CD4-positive, alpha-beta T cell treated with Interleukin-15 for 4 hours (primary cell): ENCODE data around the gene TTC3.
"Not testable (repeated sequence)": the region's sequence is repeated elsewhere in the genome, so short reads cannot be mapped to it uniquely, and the experiment has no call there.

Experiments
- DNase-seq: peaks from one replicate; pipeline ENCODE4 v3.0.0-alpha.2; 2020; ENCODE audit warnings: low spot score

Gene TTC3, protein sequence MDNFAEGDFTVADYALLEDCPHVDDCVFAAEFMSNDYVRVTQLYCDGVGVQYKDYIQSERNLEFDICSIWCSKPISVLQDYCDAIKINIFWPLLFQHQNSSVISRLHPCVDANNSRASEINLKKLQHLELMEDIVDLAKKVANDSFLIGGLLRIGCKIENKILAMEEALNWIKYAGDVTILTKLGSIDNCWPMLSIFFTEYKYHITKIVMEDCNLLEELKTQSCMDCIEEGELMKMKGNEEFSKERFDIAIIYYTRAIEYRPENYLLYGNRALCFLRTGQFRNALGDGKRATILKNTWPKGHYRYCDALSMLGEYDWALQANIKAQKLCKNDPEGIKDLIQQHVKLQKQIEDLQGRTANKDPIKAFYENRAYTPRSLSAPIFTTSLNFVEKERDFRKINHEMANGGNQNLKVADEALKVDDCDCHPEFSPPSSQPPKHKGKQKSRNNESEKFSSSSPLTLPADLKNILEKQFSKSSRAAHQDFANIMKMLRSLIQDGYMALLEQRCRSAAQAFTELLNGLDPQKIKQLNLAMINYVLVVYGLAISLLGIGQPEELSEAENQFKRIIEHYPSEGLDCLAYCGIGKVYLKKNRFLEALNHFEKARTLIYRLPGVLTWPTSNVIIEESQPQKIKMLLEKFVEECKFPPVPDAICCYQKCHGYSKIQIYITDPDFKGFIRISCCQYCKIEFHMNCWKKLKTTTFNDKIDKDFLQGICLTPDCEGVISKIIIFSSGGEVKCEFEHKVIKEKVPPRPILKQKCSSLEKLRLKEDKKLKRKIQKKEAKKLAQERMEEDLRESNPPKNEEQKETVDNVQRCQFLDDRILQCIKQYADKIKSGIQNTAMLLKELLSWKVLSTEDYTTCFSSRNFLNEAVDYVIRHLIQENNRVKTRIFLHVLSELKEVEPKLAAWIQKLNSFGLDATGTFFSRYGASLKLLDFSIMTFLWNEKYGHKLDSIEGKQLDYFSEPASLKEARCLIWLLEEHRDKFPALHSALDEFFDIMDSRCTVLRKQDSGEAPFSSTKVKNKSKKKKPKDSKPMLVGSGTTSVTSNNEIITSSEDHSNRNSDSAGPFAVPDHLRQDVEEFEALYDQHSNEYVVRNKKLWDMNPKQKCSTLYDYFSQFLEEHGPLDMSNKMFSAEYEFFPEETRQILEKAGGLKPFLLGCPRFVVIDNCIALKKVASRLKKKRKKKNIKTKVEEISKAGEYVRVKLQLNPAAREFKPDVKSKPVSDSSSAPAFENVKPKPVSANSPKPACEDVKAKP (N-terminal part only)

GRCh38 chr21:37072988-37073416, at the start of gene TTC3, which contains the start of gene PIGP:
Gene TTC3, plus strand, starts transcription at chr21:37073254. Its CDS starts 14,004 bp downstream, at chr21:37087258.
Gene PIGP, minus strand, starts transcription at chr21:37073071. Its CDS starts 556 bp downstream, at chr21:37072515.
- peak; percentile 95 for DNase-seq

DNA sequence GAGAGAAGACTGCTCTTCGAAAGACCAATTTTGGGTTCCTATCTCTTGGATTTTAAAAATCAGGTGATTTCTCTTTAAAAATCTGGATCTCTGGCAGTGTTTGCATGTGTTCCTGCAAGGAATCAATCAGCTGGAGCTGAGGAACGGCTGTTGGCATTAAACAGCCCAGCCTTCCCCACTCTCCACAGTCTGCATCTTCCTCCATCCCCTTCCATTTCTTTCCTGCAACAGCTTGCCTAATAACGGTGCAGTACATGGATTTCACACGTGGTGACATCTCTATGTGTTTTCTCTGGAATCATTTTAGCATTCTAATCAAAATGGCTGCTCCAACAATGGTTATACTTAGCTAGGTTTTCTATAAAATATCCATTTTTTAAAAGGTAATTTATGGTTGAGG, 46.6 kb upstream of the TTC3 start:
- DNase-seq, result no peak

DNA sequence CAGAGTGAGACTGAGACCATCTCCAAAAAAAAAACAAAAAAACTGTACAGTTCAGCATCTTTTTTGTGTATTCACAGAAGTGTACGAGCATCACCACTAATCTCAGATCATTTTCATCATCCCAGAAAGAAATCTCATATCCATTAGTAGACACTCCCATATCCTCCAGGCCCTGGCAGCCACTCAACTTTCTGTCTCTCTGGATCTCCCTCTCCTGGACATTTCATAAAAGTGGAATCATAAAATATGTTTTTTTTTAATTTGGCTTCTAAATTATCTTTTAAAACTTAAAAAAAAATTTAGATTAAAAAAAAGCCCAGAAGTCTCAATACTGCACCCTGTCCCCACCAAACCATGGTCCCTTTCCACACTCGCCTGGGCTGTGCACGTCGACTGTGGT, 44.5 kb upstream of the TTC3 start:
- no peak for DNase-seq

GRCh38 chr21:37030864-37031263, 42.2 kb upstream of the TTC3 start:
- no peak for DNase-seq

GRCh38 chr21:37032293-37032692, 40.8 kb upstream of the TTC3 start:
- no peak for DNase-seq

DNA sequence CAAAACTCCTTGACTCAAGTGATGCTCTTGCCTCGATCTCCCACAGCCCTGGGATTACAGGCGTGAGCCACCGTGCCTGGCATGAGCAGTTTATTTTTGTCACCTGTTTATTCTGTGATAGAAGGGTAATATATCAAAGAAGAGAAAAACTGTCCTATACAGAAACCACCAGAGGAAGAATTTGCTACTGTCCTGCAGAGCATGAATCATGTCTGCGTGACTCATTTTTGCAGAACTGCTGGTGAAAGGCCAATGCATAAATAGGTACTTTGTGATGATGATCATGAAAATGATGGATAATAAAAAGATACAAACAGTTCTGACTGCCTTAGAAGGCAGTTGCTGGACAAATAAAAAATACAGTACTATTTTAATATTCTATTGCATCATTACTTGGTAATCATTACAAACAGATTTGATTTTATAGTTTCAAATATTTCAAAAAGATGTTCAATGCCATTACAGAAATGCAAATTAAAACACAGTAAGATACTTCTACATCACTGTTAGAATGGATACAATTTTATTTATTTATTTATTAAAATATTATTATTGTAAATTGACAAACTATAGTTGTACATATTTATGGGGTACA, 40.1 kb upstream of the TTC3 start:
- DNase-seq, result no peak

GRCh38 chr21:37034394-37034793, 38.7 kb upstream of the TTC3 start:
- not testable (repeated sequence) for DNase-seq

DNA sequence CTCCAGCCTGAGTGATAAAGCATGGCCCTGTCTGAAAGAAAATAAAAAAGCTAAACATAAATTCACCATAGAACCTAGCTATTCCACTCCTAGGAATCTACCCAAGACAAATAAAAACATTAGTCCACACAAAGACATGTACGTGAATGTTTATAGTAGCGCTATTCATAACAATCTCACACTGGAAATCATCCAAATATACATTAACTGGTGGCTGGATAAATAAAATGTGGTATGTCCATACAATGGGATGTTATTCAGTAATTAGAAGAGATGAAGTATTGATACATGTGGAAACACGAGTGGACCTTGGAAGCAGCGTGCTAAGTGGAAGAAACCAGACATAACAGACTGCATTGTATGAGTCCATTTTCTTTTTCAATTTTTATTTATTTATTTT, 36.9 kb upstream of the TTC3 start:
- DNase-seq, result no peak

- DNase-seq, result no peak
Measured at GRCh38 chr21:37039411-37040075, 33.5 kb upstream of the TTC3 start.

DNA sequence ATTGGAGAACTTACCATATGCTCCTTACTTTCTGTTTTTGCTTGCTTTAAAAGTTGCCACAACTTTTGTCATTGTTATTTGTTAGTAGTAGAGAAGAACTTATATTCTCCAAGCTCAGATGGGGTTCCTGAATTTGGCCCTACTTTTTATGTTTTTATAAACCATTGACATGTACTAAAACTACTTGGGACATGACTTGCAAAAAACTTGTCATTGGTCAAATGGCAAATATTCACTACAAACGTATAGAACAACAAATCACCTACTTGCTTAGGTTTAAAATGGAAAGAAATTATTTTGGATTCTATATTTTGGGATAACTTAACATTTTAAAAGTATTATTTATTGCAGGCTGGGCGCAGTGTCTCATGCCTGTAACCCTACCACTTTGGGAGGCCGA, 32.8 kb upstream of the TTC3 start:
- no peak for DNase-seq

- no peak for DNase-seq
Measured at GRCh38 chr21:37041706-37042271, 31.3 kb upstream of the TTC3 start.

DNA sequence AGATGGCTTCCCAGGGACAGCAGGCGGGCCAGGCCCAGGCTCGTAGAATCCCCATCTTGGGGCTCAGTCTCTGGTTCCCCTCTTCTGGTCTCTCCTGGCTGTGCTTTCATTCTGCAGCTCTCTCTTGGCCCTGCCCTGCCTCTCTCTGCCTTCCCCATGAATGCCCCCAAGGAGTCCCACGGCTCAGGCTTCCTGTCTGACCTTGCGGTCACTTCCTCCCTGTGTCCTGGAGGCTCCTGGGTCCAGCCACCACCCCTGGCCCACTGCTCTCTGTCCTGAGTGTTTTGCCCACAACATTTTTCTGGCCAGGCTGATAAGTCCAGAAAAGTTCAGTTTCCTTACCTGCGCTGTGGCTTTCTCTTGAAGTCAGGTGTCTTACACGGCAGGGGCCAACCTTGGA, 29.2 kb upstream of the TTC3 start:
- no peak for DNase-seq

- no peak for DNase-seq
Measured at GRCh38 chr21:37044643-37045042, 28.4 kb upstream of the TTC3 start.

DNA sequence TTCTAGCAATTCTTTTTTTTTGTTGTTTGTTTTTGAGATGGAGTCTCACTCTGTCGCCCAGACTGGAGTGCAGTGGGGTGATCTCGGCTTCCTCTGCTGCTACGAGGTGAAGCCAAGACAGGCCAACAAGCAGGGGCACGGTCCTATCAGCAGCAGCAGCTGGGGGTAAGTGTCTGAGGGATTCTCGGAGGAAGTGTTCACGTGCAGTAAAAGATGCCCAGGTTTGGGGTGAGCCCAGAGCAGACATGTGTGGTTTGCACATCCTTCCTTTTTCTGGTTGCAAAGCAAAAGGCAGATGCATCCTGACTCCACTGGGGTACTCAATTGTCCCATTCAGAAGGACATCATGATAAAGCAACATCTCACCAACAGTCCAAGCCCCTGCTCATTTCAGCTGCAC, 27.9 kb upstream of the TTC3 start:
- DNase-seq, result no peak

- DNase-seq, result no peak
Measured at GRCh38 chr21:37045556-37045955, 27.5 kb upstream of the TTC3 start.

DNA sequence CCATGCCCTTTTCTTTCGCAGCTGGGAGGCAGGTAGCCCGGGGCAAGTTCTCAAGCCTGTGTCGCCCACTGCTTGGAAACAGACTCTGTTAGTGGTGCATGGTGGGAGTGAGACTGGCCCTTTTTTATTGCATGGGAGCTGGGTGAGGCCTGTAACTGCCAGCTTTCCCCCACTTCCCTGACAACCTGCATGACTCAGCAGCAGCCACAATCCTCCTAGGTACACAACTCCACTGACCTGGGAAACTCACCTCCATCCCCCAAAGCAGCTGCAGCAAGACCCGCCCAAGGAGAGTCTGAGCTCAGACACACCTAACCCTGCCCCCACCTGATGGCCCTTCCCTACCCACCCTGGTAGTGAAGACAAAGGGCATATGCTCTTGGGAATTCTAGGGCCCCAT, 26.0 kb upstream of the TTC3 start:
- DNase-seq, result no peak

DNA sequence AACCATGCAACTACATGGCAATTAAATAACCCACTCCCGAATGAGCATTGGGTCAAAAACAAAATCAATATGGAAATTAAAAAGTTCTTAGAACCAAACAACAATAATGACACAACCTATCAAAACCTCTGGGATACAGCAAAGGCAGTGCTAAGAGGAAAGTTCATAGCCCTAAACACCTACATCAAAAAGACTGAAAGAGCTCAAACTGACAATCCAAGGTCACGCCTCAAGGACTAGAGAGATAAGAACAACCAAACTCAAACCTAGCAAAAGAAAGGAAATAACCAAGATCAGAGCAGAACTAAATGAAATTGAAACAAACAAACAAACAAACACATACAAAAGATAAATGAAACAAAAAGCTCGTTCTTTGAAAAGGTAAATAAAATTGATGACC, 23.3 kb upstream of the TTC3 start:
- not testable (repeated sequence) for DNase-seq

DNA sequence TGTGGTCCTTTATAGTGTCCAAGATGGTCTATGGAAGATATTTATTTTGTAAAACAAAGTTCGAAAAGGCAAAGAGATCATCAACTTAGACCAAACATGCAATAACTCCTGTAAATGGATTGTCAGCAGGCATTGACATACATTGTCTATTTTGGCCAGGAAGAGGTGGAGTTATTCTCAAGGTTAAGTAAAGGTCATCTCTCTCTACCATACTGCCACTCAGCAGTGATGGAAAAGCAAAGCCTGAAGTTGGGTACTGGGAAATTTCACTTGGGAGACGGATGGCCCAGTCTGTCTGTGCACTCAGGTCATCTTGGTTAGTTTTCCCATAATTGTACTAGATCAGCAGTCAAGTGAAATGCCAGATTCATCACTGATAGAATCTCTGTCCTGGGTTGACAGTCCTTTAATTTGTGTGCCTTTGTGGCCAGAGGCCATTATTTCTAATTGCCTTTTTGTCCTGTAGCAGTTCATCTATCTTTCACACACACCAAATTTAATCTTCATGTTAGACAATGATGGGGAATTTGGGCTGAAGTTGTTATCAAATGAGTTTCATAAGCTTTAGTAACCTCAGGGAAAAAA, 17.7 kb upstream of the TTC3 start:
- DNase-seq, result no peak

GRCh38 chr21:37057614-37058013, 15.4 kb upstream of the TTC3 start:
- no peak for DNase-seq

GRCh38 chr21:37058261-37058660, 14.8 kb upstream of the TTC3 start:
- DNase-seq, result no peak

DNA sequence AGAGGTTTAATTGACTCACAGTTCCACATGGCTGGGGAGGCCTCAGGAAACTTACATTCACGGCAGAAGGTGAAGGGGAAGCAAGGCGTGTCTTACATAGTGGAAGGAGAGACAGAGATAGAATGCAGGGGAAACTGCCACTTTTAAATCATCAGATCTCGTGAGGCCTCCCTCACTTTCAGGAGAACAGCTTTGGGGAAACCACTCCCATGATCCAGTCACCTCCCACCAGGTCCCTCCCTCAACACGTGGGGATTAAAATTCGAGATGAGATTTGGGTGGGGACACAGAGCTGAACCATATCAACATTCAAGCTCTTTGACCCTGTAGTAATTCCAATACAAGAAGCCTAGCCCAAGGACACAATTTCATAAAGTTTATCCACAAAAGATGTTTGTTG, 13.9 kb upstream of the TTC3 start:
- DNase-seq, result no peak
